ENCODE results near the gene ARHGEF7.

The ARHGEF7 gene

DNA sequence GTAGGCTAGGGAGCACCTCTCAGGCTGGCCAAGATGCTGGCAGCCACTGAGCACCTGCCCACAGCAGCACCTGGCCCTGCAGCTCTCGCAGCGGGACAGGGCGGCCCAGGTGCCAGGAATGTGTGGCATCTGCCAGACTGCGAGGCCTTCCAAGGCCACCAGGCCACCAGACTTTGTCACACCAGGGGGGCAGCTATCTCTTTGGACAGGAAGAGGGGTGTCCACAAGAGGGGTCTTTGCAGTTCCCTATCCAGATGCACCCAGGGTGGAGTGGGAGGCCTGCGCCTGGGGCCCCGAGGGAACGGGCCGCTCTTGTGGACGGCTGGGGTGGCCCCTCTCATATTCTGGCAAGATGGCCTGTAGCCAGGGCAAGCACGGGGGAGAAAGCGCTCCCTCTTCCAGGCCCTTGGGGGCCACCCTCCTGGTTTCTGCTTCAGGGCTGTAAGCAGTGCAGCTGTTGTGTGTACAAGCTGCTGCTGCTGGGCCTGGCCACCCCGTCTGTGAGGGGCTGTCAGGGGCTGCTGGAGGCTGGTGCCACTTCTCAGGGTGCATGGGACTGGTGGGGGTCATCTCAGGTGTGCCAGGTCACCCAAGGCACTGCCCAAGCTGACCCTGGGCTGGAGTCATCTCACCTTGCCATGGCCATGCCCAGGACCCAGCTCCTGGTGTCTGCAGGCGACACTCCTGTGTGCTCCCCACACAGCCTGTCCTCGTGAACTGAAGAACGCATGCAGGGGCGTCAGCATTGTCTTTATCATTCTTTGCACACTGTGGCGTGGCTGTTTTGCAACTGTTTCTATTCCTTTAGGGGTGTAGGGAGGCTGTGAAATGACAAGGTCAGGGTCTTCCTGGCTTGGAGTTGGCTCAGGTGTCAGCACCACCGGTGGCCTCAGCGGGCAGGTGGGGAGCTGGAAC is 207.1 kb downstream of the ARHGEF7 start:
- TF ChIP-seq, protein P1, sequence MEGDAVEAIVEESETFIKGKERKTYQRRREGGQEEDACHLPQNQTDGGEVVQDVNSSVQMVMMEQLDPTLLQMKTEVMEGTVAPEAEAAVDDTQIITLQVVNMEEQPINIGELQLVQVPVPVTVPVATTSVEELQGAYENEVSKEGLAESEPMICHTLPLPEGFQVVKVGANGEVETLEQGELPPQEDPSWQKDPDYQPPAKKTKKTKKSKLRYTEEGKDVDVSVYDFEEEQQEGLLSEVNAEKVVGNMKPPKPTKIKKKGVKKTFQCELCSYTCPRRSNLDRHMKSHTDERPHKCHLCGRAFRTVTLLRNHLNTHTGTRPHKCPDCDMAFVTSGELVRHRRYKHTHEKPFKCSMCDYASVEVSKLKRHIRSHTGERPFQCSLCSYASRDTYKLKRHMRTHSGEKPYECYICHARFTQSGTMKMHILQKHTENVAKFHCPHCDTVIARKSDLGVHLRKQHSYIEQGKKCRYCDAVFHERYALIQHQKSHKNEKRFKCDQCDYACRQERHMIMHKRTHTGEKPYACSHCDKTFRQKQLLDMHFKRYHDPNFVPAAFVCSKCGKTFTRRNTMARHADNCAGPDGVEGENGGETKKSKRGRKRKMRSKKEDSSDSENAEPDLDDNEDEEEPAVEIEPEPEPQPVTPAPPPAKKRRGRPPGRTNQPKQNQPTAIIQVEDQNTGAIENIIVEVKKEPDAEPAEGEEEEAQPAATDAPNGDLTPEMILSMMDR (IDR thresholded peaks at IDR 0.05; ENCODE audit: extremely low read depth, insufficient read depth, missing control alignments): no peak
- in situ Hi-C loops (cut with MboI; ENCODE audit: low pct_unique_long_range_greater_than_20kb, low sequenced_read_pairs, unreplicated experiment): no loop called here
- no peak for DNase-seq (ENCODE audit: low spot score)

DNA sequence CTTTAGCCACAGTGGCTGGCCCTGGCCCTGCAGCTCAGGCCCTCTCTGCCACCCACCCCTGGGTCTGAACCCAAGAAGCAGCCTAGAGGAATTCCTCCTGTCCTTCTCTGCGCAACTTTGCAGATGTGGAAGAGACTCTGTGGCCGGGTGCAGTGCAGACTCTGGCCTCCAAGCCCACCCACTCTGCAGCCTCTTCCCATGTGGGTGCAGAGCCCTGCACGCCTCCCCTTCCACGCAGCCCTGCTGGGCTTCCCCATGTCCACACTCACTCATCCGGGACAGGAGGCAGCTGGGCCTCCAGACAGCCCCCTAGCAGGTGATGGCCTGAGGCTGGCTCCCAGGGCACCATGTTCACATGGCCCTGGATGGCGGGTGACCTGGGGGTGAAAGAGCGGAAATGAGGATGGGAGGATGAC is 207.8 kb downstream of the ARHGEF7 start:
- in situ Hi-C loops (cut with MboI; ENCODE audit: low pct_unique_long_range_greater_than_20kb, low sequenced_read_pairs, unreplicated experiment): no loop called here

DNA sequence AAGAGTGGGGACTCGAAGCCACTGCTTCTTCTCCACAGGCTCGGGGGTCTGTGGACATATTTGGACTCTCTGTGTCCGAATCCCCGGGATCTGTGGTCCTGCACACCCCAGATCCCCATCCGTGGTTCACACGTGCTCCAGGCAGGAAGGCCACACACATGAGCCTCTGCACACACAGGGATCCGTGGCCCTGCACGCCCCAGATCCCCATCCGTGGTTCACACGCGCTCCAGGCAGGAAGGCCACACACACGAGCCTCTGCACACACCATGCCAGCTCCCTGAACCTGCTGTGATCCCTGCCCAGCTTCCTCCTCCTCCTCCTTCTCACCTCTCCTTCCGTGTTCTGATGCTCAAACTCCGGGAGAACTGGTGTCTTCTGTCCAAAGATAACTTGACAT is 208.4 kb downstream of the ARHGEF7 start:
- TF ChIP-seq, protein P1 (IDR thresholded peaks at IDR 0.05; ENCODE audit: extremely low read depth, insufficient read depth, missing control alignments): no peak
- in situ Hi-C loops (cut with MboI; ENCODE audit: low pct_unique_long_range_greater_than_20kb, low sequenced_read_pairs, unreplicated experiment): no loop called here
- DNase-seq (ENCODE audit: low spot score): no peak

More for the DNA sequence above, 207.8 kb downstream of the ARHGEF7 start:
- no peak for DNase-seq (ENCODE audit: low spot score)
- TF ChIP-seq, protein P1 (IDR thresholded peaks at IDR 0.05; ENCODE audit: extremely low read depth, insufficient read depth, missing control alignments): no peak

DNA sequence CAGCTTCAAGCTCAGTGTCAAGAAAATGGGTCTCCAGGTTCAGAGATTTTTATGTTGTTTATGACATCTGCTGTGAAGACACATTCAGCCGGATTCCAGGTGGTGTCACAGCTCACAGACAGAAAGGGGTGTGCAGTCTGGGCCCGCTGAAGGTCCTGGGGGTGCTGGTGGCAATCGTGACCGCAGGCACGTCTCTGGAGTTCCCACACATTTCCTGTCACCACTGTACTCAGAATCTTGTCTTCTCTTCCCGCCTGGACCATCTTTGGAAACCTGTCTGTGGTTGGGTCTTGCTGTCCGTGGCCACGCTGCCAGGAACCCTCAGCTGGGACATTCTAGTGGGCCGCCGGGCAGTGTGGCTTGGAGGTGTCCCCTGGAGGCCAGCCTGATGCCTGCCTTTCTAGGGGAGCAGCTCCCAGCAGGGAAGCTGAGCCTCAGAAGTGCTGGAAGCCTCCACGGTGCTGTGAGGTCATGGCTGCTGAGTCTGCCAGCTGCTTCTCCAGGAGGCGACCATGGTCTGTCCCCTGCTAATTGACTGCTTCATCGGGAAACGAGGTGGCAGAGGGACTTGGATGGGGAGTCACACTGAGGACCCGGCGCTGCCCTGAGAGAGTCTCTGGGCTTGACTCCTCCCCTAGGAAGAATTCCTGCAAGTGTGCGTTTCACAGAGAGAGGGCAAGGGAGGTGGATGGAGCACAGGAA is 209.0 kb downstream of the ARHGEF7 start:
- TF ChIP-seq, protein P1 (IDR thresholded peaks at IDR 0.05; ENCODE audit: extremely low read depth, insufficient read depth, missing control alignments): no peak
- in situ Hi-C loops (cut with MboI; ENCODE audit: low pct_unique_long_range_greater_than_20kb, low sequenced_read_pairs, unreplicated experiment): no loop called here

DNA sequence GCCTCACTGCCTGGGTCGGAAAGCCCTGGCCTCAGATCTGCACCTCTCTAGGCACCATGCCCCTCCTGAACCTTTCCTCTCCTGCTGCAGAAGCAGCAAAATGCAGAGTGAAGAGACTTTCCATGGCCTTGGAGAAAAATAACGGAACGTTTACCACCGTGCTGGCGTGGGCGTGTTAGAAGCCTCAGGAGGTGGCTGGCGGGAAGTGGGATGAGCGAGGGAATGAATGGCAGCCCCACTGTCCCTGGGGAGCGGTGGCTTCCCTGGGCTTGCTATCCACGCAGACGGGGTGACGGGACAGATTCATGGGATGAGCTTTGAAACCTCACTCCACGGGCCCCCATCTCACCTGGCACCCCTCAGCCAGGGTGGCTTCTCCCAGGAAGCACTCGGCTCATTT is 209.6 kb downstream of the ARHGEF7 start:
- TF ChIP-seq, protein P1 (IDR thresholded peaks at IDR 0.05; ENCODE audit: extremely low read depth, insufficient read depth, missing control alignments): no peak
- DNase-seq (ENCODE audit: low spot score): no peak
- in situ Hi-C loops (cut with MboI; ENCODE audit: low pct_unique_long_range_greater_than_20kb, low sequenced_read_pairs, unreplicated experiment): no loop called here

More for the DNA sequence above, 209.0 kb downstream of the ARHGEF7 start:
- DNase-seq (ENCODE audit: low spot score): no peak

DNA sequence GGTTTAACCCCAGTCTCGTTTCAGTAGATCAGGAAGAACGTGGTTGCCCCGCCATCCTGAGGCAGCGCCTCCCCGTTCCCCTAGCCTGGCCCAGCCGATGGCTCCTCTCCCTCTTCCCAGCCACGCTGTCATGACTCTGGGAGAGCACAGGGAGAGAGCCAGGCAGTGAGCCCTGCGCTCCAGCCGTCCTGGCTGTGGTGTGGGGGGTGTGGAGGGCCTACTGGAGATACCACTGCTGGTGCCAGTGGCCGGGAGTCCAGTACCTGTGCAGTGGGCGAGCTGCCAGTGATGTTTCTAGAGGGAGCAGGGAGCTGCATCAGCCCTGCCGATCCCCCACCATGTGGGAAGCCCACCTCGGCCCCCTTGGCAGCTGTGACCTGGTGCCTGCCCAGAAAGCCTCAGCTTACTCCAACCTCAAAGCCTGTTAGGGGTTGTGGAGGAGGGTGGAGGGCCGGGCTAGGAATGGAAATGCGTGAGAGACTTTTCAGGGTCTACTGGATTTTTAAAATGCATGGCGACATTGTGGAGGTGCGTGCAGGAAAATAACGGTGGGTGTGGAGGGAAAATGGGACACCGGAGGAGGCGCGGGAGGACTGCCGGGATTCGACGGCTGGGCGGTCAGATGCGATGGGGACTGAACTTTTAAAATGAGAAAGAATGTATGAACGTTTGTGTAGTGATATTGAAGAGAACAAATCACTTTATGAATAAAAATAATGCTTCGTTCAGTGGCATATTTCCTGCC is 210.2 kb downstream of the ARHGEF7 start:
- TF ChIP-seq, protein P1 (IDR thresholded peaks at IDR 0.05; ENCODE audit: extremely low read depth, insufficient read depth, missing control alignments): no peak
- in situ Hi-C loops (cut with MboI; ENCODE audit: low pct_unique_long_range_greater_than_20kb, low sequenced_read_pairs, unreplicated experiment): no loop called here

More for the DNA sequence above, 210.2 kb downstream of the ARHGEF7 start:
- DNase-seq (ENCODE audit: low spot score): no peak
